Osteocyte (in vitro differentiated cells): ENCODE measurements around the gene LIN37. TPM values are rescaled to one million over a fixed set of nuclear protein-coding genes. Genes with fewer than 3 reads are reported as not detected.

ENCODE experiments used
- DNase-seq: peaks from one replicate; pipeline ENCODE4 v3.0.0; 2021; ENCODE audit warnings: mixed read lengths; ENCODE audit not compliant: unreplicated experiment; ENCODE audit errors: extremely low spot score
- H3K27ac Mint-ChIP-seq: one replicate; pipeline ENCODE4 v1.8.0; 2021; ENCODE audit warnings: mild to moderate bottlenecking, mixed read lengths; ENCODE audit not compliant: unreplicated experiment
- H3K27me3 Mint-ChIP-seq: one replicate; pipeline ENCODE4 v1.8.0; 2021; ENCODE audit warnings: mixed read lengths; ENCODE audit not compliant: unreplicated experiment
- H3K36me3 Mint-ChIP-seq: one replicate; pipeline ENCODE4 v1.8.0; 2021; ENCODE audit warnings: mixed read lengths; ENCODE audit not compliant: unreplicated experiment
- H3K4me1 Mint-ChIP-seq: one replicate; pipeline ENCODE4 v1.8.0; 2021; ENCODE audit warnings: mixed read lengths; ENCODE audit not compliant: unreplicated experiment
- H3K4me3 Mint-ChIP-seq: one replicate; pipeline ENCODE4 v1.8.0; 2021; ENCODE audit warnings: mild to moderate bottlenecking, moderate library complexity, mixed read lengths; ENCODE audit not compliant: unreplicated experiment
- H3K9me3 Mint-ChIP-seq: one replicate; pipeline ENCODE4 v1.8.0; 2021; ENCODE audit warnings: mixed read lengths; ENCODE audit not compliant: unreplicated experiment
- total RNA-seq: library from RNA; stranded (reverse); gene quantifications from 2 replicates; pipeline ENCODE4 v1.2.1, GENCODE V29; 2021
- TF ChIP-seq, protein P1 (sequence below): fragments of 200-600 bp; sonication (generic); IDR thresholded peaks from 2 replicates; pipeline ENCODE4 v1.5.0; 2021; ENCODE audit warnings: antibody characterized with exemption, mild to moderate bottlenecking, moderate library complexity

Gene LIN37
- total RNA-seq, 1 donor from 2014 or later: 15.7 TPM

DNA sequence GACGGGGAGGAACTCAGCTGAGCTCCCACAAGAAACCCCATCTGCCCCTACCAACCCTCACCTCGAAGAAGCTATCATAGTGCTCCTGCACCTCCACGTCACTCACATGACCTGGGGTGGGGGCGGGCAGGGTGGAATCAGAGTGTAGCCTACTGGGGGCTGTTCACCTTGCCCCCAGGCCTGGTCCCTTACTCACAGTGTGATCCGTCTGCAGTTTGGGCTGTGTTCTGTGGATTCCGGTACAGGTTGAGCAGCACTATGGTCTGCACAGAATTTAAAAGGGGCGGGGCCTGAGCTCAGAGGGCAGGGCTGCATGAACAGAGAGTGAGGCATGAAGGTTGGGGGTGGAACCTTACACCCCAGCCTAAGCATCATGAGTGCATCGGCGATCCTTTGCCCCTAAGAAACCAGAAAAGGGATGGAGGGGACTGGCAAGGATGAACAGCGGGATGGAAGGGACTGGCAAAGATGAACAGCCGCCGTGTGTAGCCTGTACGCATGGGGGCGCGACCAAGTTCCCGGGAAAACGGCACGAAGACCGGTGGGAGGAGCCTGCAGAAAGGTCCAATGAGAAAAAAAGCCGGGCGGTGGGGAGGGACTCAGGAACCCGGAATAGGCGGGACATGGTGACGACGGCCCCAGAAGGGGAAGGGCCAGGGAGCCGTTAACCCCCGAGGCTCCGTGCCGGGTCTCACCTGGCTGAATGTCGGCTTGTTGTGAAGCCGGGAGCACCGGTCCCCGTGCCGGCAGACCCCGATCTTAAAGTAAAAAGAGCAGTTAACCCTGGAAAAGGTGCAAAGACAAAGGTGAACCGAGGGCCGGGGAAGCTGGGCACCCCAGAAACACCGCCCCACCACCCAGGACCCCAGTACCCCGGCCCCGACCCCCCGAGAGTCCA is 3.7 kb upstream of the LIN37 start:
- no peaks in the 10 kb centered on the region for H3K27me3 Mint-ChIP-seq
- H3K27ac Mint-ChIP-seq: peak overlapping the region; percentile 100
- peaks cover 4% of the 10 kb centered on the region for H3K36me3 Mint-ChIP-seq
- TF ChIP-seq, protein P1, sequence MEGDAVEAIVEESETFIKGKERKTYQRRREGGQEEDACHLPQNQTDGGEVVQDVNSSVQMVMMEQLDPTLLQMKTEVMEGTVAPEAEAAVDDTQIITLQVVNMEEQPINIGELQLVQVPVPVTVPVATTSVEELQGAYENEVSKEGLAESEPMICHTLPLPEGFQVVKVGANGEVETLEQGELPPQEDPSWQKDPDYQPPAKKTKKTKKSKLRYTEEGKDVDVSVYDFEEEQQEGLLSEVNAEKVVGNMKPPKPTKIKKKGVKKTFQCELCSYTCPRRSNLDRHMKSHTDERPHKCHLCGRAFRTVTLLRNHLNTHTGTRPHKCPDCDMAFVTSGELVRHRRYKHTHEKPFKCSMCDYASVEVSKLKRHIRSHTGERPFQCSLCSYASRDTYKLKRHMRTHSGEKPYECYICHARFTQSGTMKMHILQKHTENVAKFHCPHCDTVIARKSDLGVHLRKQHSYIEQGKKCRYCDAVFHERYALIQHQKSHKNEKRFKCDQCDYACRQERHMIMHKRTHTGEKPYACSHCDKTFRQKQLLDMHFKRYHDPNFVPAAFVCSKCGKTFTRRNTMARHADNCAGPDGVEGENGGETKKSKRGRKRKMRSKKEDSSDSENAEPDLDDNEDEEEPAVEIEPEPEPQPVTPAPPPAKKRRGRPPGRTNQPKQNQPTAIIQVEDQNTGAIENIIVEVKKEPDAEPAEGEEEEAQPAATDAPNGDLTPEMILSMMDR: peak; percentile 56
- H3K4me3 Mint-ChIP-seq: peak overlapping the region; percentile 98
- peak; percentile 98 for DNase-seq
- H3K4me1 Mint-ChIP-seq: peaks cover 48% of the 10 kb centered on the region
- no peaks in the 10 kb centered on the region for H3K9me3 Mint-ChIP-seq

DNA sequence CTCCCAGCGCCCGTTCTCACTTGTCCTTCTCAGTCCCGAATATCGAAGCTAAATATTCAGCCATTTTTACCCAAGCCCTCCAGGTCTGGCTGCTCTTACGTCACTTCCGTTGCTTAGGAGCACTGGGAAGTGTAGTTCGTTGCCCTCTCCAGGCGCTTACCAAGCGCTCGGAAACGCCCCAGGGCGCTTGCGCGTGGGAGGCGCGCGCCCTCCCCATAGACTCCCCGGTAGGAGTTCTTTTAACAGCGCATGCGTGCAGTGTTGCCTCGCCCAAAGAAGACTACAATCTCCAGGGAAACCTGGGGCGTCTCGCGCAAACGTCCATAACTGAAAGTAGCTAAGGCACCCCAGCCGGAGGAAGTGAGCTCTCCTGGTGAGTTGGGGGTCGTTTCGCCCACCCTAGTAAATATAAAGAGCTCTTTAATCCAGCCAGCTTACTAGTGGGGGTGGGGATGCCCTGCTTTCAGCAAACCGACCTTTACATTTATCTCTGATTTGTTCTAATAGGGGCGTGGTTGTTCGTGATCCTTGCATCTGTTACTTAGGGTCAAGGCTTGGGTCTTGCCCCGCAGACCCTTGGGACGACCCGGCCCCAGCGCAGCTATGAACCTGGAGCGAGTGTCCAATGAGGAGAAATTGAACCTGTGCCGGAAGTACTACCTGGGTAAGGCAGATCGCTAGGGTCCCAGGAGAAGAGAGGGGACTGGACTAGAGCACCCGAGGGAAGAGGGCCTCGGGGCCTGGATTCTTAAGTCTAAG is 2.9 kb upstream of the LIN37 start, which contains the start of the genes PSENEN and U2AF1L4:
TSS of gene PSENEN (plus strand) at position 324 of the 759 bp plus-strand sequence. CDS start at position 604, 280 bp downstream.
TSS of gene U2AF1L4 (minus strand) at position 91 of the 759 bp plus-strand sequence. CDS start at position 64, 27 bp downstream.
- peak within 1 kb of the TSS; percentile 98 for H3K4me3 Mint-ChIP-seq
- H3K36me3 Mint-ChIP-seq: peaks cover 4% of the 10 kb centered on the region
- TF ChIP-seq, protein P1: no peak
- no peaks in the 10 kb centered on the region for H3K27me3 Mint-ChIP-seq
- DNase-seq: peak; percentile 99
- H3K4me1 Mint-ChIP-seq: peaks cover 53% of the 10 kb centered on the region
- no peaks in the 10 kb centered on the region for H3K9me3 Mint-ChIP-seq
- peak within 1 kb of the TSS; percentile 100 for H3K27ac Mint-ChIP-seq

DNA sequence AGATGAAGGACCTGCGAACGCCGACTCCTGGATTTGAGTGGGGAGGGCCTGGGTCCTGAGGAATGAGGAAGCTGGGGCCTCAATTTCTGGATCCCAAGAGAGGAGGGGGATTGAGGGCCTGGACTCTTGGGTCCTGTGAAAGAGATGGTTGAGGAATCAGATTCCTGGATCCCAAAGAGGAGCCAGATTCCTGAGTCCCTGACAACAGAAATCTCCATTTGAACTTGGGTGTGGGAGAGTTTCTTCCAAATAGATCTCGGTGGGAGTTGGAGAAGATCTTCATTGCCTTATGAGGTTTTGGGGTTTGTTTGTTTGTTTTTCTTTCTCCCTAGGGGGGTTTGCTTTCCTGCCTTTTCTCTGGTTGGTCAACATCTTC is 2.3 kb upstream of the LIN37 start:
- TF ChIP-seq, protein P1: no peak
- no peaks in the 10 kb centered on the region for H3K27me3 Mint-ChIP-seq
- peaks cover 48% of the 10 kb centered on the region for H3K4me1 Mint-ChIP-seq
- H3K9me3 Mint-ChIP-seq: no peaks in the 10 kb centered on the region
- H3K36me3 Mint-ChIP-seq: peaks cover 4% of the 10 kb centered on the region
- peak overlapping the region; percentile 98 for H3K4me3 Mint-ChIP-seq
- H3K27ac Mint-ChIP-seq: peak overlapping the region; percentile 100
- DNase-seq: no peak

DNA sequence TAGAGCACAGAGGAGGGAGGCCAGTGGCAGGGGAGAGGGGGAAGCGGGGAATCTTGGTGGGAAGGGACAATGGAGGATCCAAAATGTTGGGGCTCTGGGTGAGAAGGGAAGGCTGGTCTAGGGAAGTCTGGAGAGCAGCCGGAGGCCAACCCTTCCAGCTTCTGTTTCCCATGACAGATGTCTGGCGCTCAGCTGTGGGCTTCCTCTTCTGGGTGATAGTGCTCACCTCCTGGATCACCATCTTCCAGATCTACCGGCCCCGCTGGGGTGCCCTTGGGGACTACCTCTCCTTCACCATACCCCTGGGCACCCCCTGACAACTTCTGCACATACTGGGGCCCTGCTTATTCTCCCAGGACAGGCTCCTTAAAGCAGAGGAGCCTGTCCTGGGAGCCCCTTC is 1.8 kb upstream of the LIN37 start:
- H3K9me3 Mint-ChIP-seq: no peaks in the 10 kb centered on the region
- H3K27me3 Mint-ChIP-seq: no peaks in the 10 kb centered on the region
- H3K27ac Mint-ChIP-seq: peak overlapping the region; percentile 100
- peaks cover 46% of the 10 kb centered on the region for H3K4me1 Mint-ChIP-seq
- peaks cover 4% of the 10 kb centered on the region for H3K36me3 Mint-ChIP-seq
- TF ChIP-seq, protein P1: no peak
- no peak for DNase-seq
- peak overlapping the region; percentile 98 for H3K4me3 Mint-ChIP-seq
